Activated gamma-delta T cell treated with Interleukin-2 at 50 U/mL for 16 hours (primary cell): ENCODE data around the gene CLTCL1.
"Not testable (repeated sequence)": the region's sequence is repeated elsewhere in the genome, so short reads cannot be mapped to it uniquely, and the experiment has no call there.

ENCODE experiments used
- DNase-seq: peaks from one replicate; pipeline ENCODE4 v3.0.0-alpha.2; 2020

CLTCL1 gene

DNA sequence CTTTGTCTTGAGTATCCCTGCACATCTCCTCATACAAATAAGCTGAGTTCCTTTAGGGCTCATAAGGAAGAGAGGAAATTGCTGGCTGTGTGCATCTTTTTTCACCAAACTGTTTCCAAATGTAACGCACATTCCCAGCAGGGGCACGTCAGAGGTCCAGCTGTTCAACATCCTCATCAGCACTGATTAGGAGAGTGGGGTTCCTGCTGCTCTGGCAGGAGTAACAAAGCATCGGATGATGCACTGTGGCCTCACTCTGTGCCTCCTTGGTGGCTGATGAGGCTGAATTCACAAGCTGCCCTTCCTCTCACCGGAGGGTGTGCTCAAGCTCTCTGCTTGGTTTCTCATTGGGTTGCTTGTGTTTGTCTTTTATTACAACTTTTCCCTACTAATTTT lies 77.4 kb downstream of the CLTCL1 start:
- no peak for DNase-seq

DNA sequence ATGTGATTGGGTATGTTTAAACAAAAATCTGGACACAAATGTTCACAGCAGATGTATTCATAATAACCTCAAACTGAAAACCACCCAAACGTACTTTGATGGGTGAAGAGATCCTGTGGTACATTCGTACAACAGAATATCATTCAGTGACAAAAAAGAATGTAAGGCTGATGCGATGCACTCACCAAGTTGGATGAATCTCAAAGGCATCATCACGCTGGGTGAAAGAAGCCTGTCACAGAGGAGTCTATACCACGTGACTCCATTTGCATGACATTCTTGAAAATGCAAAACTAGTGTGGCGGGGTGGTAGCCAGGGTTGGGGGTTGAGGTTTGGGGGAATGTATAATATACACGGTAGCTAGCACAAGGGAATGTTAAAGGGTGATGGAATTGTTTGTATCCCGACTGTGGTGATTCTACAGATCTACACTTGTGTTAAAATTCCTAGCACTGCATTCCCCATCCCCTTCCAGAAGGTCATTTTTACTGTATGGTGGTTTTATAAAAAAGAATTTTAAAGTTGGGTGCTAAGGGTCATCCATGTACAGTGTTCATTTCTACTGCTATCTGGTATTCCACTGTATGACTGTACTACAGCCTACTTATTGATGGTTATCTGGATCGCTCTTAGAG lies 78.0 kb downstream of the CLTCL1 start:
- DNase-seq: no peak

DNA sequence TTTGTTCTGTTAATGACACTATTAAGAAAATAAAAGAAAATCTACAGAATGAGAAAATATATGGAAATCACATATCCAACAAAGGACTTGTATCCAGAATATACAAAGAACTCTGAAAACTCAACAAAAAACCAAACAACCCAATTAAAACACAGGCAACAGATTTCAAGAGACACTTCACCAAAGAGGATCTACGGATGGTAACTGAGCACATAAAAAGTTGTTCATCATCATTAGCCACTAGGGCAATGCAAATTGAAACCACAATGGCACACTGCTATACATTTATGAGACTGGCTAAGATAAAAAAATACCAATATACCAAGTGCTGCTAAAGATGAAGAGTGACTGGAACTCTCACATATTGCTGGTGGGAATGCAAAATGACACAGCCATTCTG lies 78.5 kb downstream of the CLTCL1 start:
- no peak for DNase-seq

DNA sequence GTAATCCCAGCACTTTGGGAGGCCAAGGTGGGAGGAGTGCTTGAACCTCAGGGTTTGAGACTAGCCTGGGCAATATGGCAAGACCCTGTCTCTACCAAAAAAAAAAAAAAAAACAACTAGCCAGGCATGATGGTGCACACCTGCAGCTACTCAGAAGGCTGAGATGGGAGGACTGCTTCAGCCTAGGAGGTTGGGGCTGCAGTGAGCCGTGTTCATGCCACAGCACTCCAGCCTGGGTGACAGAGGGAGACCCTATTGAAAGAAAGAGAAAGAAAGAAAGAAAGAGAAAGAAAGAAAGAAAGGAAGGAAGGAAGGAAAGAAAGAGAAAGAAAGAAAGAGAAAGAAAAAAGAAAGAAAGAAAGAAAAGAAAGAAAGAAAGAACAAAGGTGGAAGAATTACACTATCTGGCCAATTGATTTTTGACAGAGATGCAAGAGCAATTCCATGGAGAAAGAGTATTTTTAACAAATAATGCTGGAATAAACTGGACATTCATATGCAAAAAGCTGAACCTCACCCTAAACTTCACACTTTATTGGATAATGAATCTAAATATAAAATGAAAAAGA lies 79.1 kb downstream of the CLTCL1 start:
- no peak for DNase-seq

DNA sequence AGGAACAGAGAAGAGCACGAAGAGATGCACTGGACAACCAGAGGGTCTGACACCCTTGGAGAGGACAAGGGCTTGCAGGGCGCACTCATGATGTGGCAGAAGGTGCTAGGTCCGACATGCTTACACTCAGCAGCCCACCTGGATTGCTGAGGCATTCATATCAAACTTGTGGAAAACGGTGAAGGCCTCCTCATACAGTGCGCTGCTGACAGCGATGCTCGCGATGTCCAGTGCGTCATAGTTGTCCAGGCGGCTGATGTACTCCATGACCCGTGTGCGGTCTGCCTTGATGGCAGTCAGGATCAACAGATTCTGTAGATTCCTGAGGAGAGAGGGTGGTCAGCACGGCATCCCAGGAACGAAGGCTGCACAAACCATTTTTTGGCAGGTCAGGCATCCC lies 81.3 kb downstream of the CLTCL1 start:
- DNase-seq: no peak

DNA sequence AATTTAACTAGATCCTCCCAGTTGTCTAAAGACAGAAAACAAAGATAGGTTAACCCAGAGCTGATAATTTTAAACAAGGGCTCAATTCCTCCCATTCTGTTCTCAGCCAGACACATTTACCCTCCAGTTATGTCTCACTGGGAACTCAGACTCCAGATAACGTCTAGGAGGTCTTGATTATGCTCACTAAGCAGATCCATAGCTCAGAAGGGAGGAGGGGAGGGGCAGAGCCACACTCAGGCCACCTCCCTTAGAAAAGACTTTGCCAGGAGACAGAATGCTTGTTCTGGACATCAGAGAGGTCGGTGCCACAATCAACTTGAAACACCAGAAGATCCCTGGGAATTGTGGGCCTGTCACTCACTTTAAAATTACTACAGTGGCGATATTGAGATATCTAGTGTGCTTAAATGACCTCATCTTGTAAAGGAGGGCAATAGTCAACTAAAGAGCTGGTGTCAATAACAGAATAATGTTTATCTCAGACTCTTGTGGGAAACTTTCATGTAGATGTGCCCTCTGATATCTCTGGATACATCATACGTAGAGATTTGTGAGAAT lies 83.2 kb downstream of the CLTCL1 start:
- no peak for DNase-seq

DNA sequence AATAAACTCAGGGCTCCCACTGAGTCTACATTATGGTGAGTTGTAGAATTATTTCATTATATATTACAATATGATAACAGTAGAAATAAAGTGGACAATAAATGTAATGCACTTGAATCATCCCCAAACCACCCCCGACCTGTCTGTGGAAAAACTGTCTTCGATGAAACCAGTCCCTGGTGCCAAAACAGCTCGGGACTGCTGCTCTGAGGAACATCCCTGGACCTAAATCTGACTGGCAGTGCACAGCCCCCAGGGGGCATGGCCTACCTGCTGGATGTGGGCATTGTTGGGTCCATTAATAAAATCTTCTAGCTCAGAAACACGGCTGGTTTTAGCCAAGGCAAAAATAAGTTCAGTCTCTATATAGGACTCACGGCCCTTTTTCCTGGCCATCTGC lies 83.6 kb downstream of the CLTCL1 start:
- no peak for DNase-seq

DNA sequence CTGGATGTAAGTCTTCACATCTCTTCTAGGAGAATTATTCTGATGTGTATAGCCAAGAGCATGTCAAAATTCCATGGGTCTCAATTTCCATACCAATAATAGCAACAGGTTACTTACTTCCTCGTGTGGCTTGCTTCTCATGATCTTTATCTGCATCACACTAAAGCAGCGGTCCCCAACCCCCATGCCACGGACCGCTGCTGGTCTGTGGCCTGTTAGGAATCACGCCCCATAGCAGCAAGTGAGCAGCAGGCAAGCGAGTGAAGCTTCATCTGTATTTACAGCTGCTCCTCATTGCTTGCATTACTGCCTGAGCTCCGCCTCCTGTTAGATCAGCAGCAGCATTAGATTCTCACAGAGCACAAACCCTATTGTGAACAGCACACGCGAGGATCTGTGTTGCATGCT lies 84.1 kb downstream of the CLTCL1 start:
- no peak for DNase-seq

DNA sequence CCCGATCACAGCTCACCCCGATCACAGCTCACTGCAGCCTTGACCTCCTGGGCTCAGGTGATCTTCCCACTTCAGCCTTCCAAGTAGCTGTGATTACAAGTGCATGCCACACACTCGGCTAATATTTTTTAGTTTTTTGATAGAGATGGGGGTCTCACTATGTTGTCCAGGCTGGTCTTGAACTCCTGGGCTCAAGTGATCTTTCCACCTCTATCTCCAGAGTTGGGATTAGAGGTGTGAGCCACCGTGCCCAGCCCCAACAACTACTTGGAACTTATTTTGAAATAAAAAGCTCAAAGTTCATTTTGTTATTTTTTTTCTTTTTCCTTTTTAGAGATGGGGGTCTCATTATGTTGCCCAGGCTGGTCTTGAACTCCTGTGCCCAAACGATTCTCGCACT lies 85.2 kb downstream of the CLTCL1 start:
- DNase-seq: no peak

DNA sequence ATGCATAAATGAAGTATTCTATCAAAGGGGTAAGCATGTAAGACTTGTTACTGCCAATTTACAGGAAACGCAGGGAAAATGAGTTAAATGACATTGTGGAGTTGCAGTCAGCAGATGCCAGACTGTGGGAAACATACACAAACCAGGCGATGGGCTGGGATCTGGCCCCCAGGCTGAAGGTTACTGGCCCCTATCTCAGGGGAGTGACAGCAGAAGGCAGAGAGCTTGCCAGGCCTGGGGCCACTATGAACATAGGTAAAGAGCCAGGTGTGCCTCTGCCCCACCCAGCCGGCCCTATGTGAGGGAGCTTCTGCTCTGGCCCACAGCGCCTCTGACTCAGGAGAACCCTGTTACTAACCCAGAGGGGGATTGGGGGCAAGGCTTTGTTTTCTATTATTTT lies 86.9 kb downstream of the CLTCL1 start:
- no peak for DNase-seq

DNA sequence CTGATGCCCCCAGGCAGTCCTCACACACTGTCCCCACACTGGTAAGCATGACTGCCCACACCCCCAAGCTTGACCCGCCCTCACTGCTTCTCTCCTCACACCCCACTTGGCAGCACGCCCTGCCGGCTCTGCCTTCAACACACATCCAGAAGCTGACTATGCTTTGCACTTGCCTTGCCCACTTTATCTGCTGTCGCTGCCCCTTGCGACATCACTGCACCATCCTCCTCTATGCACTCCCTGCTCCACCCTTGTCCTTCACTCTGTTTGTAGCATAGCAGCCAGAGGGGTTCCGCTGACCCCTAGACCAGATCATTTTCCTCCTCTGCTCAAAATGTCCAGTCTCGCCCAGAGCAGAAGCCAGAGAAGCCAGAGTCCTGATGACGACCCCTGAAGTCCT lies 87.7 kb downstream of the CLTCL1 start:
- no peak for DNase-seq

DNA sequence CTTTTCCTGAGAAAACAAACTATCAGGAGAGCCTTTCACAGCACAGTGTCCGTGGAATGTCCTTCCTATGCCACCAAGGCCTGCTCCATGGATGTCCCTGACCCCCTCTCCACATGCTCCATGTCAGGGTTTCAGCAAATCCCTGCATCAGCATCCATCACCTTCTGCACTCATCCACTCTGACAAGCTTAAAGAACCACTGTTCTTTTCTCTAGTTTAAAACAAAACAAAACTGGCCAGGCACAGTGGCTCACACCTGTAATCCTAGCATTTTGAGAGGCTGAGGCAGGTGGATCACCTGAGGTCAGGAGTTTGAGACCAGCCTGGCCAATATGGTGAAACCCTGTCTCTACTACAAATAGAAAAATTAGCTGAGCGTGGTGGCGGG lies 88.7 kb downstream of the CLTCL1 start:
- DNase-seq: not testable (repeated sequence)

DNA sequence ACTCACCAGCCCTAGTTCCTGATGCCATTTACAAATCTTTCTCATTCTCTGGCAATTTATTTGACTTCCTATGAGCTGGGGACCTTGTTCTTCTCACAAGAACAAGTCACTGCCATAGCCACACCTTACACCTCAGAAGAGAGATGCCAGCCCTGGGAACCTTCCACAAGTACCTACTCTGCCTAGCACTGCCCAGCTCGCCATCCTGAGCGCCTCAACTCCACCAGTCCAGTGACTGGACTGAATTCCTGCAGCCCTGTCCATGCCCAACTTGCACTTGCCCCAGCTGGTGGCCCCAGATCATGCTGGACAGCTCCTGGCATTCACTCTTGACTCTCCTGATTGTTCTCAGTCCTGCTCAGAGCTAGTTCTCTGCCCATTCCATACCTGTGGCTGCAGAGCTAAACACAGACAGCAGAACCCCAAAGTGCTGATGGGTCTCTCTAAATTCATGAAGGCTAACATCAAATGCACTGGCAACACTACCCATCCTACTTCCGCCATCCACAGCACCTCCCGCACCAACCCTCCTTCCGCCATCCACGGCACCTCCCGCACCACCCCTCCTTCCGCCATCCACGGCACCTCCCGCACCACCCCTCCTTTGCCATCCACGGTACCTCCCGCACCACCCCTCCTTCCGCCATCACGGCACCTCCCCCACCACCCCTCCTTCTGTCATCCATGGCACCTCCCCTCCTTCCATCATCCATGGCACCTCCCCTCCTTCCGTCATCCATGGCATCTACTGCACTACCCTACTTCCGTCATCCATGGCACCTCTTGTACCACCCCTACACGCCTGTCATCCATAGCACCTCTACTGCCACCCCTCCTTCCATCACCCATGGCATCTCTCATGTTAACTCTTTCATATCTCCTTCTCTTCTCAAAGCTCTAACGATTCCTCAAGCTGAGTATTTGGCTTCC lies 89.4 kb downstream of the CLTCL1 start:
- DNase-seq: no peak

DNA sequence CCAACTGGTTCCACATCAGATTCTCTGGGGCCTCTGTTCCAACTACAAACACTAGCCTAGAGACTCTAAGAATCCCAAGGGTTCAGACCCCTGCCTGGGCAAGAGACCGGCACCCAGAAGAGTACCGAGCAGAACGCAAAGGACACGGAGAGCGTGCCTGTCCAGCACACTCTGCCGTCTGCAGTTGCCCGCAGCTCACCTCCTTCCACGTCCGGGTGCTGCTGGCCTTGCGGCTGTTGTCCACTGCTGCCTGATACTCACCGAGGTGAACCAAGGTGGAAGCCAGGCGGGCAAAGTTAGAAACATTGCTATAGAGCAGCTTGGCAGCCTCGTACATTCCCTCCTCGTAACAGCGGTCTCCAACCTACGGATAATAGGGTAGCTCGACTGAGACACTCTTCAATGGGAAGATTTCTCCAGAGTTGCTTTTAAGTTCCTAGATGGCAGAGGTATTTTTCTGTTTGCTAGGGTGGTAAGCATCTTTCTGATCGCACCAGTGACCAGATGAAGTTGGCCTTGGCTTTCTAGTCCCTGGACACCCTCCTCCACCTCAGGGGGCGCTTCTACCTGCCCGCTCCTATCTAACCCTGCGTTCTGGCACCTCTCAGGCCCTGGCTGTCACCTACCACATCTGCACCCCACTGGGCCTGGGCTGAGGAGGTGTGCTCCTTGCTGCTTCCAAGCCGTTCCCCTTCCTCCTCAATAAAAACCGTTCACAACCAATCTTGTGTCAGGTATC lies 90.2 kb downstream of the CLTCL1 start:
- no peak for DNase-seq

DNA sequence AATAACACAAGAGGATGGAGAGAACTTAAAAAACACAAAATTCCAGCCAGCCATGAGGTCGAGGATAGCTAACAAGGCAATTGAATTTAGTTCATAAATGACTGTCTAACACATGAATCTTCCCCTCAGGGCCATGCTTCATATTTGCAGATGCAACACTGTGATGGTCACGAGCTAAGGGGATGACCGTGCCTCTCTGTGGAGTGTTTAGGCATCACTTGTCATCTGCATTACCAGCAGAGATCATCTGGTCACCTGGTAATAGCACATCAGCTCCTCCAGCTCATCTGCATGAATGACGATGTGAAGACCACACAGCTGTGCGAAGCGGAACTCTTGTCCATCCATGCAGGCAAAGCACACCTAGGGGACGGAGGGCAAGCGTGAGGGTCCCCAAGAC lies 92.0 kb downstream of the CLTCL1 start:
- DNase-seq: no peak

DNA sequence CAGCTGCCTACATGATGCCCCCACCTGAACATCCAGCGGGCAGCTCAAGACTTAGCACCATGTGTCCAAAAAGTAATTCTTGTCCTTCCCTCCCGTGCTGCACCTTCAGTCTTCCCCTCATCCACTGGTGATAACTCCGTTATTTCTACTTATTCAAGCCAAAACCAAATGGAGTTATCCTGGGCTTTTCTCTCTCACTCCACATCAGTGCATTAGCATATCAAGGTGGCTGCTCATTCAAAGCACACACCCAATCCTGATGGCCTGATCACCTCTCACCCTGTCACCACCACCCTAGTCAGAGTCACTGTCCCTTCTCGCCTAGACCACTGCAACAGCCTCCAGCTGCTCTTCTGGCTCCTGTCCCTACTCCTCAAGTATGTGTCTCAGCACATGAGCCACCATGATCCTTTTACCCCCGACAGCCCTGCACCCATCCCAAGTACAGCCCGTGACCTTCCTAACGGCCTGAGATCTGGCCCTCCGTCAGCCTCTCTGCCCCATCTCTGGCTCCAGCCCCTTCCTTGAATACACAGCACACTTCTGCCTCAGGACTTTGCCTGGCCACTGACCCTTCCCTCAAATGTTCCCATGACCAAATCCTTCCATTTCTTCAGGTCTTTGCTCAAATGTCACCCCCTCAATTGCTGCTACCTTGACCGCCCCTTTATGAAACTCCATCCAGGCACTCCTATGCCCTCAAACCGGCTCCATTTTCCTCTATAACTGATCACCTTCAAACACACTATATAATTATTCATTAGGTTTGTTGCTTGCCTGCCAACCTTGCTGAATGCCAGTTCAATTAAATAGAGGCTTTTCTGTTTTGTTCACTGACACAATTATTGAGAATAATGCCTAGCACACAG lies 93.3 kb downstream of the CLTCL1 start:
- no peak for DNase-seq

DNA sequence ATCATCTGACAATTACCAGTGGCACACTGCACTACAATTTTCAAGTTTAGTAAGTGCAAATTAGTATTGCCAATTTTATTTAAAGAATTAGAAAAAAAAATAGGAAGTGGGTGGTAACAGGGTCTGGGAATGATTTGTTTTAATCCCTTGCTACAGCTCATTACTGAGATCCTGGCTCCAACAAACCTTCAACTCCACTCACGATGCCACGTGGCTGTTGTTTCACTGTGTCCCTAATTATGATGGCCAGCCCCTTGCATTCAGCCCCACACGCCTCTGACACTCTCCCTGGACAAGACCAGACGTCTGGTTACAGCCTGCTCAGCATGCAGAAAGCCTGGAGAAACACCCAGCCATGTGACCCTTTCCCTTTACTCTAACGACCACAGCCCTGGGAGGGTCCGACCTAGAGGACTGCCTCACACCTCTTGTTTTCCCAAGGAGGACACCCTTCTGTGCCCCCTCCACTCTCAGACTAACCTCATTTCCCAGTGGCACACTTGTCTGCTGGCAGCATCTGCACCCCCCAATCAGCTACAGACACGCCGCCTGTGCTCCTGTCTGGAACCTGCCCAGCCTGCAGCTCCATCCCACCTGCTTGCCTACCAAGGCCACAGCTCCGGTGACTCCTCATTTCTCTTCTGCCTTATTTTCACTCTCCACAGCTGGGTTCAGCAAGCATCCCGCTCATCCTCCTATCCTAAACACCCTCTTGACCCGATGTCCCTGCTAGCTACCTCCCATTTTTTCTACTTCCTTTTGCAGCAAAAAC lies 94.5 kb downstream of the CLTCL1 start:
- DNase-seq: no peak

DNA sequence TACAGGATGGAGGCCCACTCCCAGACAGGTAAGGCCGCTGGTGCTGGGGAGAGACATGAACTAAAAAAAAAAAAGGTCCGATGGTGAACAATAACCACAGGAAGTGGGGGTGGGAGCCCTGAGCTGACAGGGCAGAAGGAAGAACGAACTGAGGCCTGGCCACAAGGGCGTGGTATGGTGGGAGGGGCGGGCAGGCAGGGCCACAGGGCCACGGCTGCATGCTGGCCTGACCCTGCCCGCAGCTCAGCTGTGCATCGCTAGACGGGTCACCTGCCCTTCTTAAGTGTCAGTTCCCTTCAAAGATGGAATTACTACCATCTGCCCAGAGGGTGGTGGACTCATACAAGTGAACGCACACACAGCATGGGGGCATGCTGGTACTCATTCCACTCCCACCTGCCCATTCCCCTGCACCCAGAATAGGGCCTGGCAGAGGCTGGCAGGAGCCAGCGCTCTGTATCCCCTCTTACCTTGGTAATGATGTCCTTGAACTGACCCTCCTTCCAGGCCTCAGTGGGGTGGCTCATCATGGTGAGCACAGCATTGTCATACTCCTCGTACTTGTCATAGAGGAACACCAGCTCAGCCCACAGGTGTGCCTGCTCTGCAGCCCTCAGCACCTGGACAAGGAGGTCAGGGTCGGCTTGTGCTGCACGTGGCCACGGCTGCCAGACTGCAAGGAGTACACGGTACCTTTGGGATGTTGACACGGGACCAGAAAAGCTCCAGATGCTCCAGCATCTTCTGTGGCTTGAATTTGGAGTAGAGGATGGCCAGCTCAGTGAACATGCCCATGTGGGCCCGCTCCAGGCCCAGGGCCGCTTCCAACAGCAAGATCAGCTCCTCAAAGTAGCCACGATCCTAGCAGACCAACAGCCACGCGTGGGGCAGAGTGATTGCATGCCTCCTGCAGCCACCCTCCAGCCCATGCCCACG lies 95.5 kb downstream of the CLTCL1 start:
- no peak for DNase-seq

DNA sequence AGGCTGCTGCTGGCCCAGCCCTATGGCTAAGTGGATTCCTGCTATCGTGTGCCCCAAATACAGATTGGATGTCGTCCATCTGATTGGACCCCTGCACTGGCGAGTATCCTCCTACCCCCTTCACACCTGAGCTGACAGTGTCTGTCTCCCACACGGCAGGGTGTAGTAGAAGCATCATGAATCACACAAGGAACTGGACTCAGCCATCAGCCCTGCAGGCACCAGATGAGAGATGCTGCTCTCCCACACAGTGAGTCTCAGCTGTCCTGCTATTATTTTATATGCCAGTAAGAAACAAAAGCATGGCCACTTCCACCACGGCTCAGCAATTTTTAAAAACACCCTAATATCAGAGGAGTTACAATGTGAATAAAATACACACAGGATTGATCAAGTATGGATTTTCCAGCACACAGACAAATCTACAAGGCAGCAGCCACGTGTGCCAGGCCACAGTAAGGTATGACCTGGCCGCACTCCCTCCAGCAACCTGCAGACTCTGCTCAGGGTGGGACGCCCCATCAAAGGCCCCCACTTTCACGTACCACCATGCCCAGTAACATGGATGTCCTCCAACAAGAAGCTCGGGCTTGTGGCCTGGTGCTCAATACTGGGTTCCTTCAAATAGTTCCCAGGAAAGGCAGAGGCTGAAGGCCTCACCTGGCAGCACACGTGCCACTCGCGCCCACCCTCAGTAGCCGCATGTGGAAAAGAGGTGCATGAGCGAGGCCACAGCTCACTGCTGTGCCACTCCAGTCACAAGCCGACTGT lies 96.6 kb downstream of the CLTCL1 start:
- DNase-seq: no peak
